HCT116 (cell line): ENCODE measurements around the gene APOL6.
"Not testable (repeated sequence)": the region's sequence is repeated elsewhere in the genome, so short reads cannot be mapped to it uniquely, and the experiment has no call there.

Source experiments
- CTCF ChIP-seq, 3 experiments: fragments of 200-600 bp in 1 of 3; sonication (generic) in 1 of 3; IDR thresholded peaks in 2 of 3; conservative IDR thresholded peaks in 1 of 3; 2 replicates each; pipeline ENCODE4 v1.5.1; 2012 to 2017; ENCODE audit warnings: low read depth in 2 of 3, low read length in 2 of 3, antibody characterized with exemption in 1 of 3, borderline replicate concordance in 1 of 3, control low read depth in 1 of 3, mild to moderate bottlenecking in 1 of 3, mixed read lengths in 1 of 3, mixed run types in 1 of 3, moderate library complexity in 1 of 3; ENCODE audit not compliant: insufficient read depth in 1 of 3
- EZH2 ChIP-seq: fragments of 200-600 bp; sonication (generic); IDR thresholded peaks from 2 replicates; pipeline ENCODE4 v1.6.1; 2017; ENCODE audit warnings: antibody characterized with exemption, mixed run types
- POLR2AphosphoS5 ChIP-seq: IDR thresholded peaks from 2 replicates; pipeline ENCODE4 v1.6.1; 2011; ENCODE audit warnings: mild to moderate bottlenecking, low read depth, low read length, moderate library complexity
- RAD21 ChIP-seq: IDR thresholded peaks from 2 replicates; pipeline ENCODE4 v1.6.1; 2012; ENCODE audit warnings: low read depth, mild to moderate bottlenecking
- SP1 ChIP-seq: IDR thresholded peaks from 2 replicates; pipeline ENCODE4 v1.6.1; 2012; ENCODE audit warnings: low read depth
- TCF7L2 ChIP-seq: IDR thresholded peaks from 2 replicates; pipeline ENCODE4 v1.7.0; 2011; ENCODE audit warnings: borderline replicate concordance, inconsistent platforms; ENCODE audit not compliant: insufficient read depth, insufficient read length; ENCODE audit errors: extremely low read depth

DNA sequence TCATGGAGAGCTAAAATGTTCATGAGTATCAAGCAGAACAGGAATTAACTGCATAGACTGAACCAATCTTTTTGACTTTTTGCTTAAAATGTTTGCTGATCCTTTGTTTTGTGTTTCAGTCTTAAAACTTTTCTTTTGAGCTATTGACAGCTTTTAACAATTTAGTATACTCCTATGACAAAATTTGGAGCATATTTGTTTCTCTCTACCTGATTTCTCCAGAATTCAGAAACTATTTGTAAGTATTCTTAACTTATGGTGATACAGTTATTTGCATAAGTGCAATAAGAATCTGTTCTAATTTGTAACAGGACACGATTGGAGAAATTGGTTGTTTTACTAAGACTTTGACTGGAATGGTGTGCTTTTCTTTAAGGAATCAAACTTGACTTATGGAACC, 18.5 kb downstream of the APOL6 start:
- TF ChIP-seq SP1; RAD21; CTCF (IDR thresholded peaks at IDR 0.05 in 2 of 3, conservative IDR thresholded peaks at IDR 0.05 in 1 of 3; ENCODE audit: borderline replicate concordance in 1 of 3, insufficient read depth in 1 of 3, low read depth in 2 of 3, low read length in 2 of 3); POLR2AphosphoS5; TCF7L2; EZH2: not testable (repeated sequence)
